Activated CD8-positive, alpha-beta memory T cell treated with anti-CD3 and anti-CD28 coated beads for 4 hours (primary cell): Measurements from ENCODE around the gene AGBL1.
"Not testable (repeated sequence)": the region's sequence is repeated elsewhere in the genome, so short reads cannot be mapped to it uniquely, and the experiment has no call there.

Source experiments
- DNase-seq, 2 donors: peaks; one replicate each; pipeline ENCODE4 v3.0.0-alpha.2; 2020; ENCODE audit warnings: low read depth in 2 of 2

The AGBL1 gene

GRCh38 chr15:86082619-86083380, 3.1 kb downstream of the AGBL1 start:
- no peak for DNase-seq

- DNase-seq: no peak
Measured at GRCh38 chr15:86087808-86088207, 8.1 kb downstream of the AGBL1 start.

DNA sequence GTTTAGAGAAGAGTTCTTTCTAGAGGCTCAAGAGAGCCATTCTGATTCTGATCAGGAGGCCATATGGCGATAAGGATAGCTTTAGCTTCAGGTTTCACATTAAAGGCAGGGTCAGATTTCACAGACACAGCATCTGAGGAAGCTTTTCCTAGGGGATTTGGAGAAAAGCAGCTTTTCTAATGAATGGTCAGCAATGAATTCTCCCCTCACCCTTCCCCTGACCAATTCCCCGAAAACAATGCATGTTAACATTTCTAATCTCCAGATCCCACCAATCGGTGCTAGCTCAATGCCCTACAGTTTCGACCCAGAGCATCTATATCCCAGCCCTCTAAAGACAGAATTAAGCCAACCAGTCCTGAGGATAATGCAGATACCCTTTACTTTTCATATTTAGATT, 9.8 kb downstream of the AGBL1 start:
- DNase-seq: no peak

GRCh38 chr15:86101818-86102217, 22.1 kb downstream of the AGBL1 start:
- no peak for DNase-seq

GRCh38 chr15:86103825-86104224, 24.2 kb downstream of the AGBL1 start:
- no peak for DNase-seq

GRCh38 chr15:86106306-86106705, 26.6 kb downstream of the AGBL1 start:
- no peak for DNase-seq

- no peak for DNase-seq
Measured at GRCh38 chr15:86115145-86115801, 35.6 kb downstream of the AGBL1 start.

DNA sequence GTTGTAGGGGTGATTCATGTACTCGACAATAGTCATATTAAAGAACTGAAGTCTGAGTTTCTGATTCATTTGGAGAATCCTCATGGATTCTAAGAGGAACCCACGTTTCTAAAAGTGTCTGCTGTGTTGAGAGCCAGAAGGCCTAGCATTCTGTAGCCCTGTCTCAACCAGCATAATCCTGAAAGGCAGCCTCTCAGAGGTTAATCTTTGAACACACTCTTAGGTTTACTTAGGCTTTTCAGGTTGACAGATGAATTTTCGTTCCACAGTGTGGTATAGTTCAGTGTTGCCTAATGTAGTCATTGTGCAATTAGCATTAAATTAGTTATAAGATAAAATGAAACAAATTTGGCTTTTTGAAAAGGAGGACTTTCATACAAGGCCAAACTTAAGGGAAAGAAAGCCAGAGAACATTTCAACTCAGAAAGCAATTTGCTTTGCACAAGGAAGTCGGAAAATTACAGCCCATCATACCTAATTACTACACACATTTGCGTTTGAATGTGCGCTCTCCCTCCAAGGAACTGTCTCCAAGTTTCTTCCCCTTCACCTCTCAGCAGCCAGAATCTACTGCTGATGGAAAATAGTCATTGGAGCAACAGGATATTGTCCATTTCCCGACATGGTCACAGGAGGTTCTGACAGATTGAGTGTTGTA, 42.0 kb downstream of the AGBL1 start:
- no peak for DNase-seq

DNA sequence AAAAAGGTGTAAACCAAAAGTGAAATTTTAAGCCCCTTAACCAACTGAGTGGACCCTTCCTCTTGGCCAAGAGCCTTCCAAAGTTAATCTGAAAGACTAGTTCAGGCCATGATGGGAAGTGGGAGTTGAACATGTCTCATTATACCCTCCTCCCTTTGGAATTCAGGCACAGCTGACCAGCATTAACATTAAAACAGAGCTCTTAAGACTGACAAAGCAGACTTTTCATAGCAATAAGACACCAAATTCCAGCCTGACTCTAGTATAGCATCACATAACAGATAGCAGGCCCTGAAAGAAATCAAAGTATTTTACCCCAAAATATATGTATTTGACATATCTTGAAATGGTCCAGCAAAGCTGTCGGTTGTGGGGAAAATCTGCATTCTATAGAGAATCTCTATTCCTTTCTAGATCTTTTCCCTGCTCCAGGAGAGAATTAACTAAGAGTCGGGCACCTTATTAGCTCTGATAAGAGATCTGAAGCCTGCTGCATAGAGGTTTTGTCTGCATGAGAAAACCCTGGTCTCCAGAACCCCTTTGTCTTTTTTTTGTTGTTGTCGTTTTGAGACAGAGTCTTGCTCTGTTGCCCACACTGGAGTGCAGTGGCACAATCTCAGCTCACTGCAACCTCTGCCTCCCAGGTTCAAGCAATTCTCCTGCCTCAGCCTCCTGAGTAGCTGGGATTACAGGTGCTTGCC, 43.2 kb downstream of the AGBL1 start:
- DNase-seq: not testable (repeated sequence)

DNA sequence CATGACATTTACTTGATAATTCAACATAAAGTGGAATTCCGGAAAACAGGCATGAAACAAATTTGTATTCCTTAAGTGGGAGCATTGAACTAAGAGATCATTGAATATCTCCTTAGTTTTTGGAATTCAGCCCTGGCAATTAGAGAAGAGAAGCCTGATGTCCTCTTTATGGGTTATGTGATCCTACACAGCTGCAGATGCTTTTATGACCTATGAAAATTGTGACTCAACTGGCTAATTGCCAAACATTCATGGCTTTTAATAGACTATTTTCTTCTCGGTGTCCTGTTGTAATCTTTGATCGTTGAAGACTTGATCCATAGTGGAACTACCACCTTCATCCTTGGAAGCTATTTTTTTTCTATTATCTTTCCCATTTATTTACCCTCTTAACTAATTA, 46.1 kb downstream of the AGBL1 start:
- DNase-seq: no peak

GRCh38 chr15:86127547-86127946, 47.9 kb downstream of the AGBL1 start:
- no peak for DNase-seq

- DNase-seq: no peak
Measured at GRCh38 chr15:86135041-86135440, 55.4 kb downstream of the AGBL1 start.

GRCh38 chr15:86136861-86137260, 57.2 kb downstream of the AGBL1 start:
- DNase-seq: no peak

DNA sequence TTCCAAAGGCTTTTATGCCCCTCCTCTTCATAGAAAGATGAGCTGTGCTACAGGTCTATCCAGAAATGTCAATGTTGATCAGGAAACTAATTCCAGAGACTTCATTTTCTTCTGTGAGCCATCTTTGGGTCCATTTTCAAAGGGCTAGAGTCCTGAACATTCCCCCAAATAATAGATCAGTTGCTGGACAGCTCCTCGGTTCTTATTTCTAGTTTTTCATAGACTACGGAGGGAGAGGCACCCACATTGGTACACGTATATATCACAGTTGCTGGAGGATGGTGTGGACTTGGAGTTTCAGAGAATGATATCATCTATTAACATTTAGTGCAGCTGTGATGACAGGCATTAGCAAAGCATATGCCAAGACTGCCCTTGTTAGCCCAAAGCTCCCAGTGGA, 59.1 kb downstream of the AGBL1 start:
- no peak for DNase-seq

DNA sequence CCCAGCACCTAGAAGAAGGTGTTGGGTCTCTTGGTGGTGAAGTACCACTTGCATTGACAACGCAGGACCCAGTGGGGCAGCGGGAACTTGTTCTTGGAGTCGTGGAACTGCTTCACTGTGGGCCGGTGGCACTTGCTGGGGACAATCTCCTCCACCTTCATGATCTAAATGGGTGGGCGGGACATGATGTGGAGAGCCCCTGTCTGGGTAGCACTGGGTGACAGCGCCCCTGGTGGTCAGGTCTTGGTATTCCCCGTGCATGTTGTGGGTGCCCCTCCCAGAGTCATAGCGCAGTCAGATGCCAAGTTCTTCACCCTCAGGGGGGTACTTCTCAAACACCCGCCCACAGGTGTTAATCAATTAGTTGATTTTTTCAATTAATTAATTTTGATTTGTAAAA, 60.2 kb downstream of the AGBL1 start:
- DNase-seq: no peak

DNA sequence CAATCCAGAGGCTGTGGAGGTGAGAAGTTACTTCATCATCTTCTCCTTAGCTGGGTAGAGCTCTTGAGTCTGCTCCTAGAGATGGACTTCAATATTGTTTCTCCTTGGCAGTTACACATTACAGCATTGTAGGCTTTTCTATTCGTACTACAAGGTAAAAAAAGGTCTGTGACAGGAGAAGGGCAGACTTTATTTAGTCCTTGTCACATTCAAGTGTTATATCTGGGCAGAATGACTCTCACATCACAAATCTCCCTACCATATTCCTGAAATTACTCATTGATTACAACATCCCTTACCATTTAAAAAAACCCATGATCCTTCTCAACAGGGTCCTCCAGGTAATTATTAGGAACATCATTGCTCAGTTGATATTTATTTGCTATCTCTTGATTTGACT, 75.0 kb downstream of the AGBL1 start:
- DNase-seq: no peak

DNA sequence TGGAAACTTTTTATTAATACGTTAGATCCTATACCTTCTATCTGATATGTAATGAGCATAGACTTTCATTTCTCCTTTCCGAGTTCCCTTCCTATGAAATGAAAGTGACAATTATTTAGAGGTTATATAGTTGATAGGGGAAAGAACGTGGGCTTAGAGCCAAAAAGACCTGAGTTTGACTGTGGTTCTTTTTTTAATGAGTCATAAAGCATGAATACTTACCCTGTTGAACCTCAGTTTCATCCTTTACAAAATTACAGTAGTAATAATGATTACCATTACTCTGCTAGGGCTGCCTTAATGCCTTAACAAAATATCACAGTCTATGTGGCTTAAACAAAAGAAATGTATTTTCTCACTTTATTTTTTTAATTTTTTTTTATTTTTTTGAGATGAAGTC, 75.9 kb downstream of the AGBL1 start:
- no peak for DNase-seq

DNA sequence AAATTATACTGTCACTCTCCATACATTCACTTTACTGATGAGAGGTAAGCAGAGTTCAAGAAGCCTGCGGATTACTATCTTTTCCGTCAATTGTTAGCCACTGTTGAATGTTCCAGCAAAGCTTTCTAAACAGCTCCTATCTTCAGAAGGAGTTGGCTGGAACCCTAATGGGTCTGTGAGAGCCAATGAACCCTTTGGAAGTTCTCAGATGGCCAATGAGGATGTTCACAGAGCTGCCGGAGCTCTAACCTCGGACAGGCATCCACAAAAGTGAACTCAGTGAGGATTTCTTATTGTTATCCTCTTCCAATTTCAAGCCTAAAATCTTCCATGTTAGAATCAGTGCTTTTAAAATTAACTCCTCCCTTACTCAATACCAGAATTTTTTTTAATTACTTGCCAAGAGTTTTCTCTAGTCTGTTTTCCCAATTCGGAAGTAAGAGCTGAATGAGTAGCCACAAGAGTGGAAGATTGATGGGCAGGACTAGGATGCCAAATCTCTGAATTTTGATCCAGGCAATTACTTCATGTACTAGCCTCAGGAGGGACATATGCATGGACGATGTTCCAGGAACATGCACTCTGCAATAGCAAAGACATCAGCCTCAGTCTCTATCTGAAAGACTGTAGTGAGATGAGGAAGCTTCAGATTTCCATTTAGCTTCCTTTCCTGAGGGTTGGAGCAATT, 78.1 kb downstream of the AGBL1 start:
- DNase-seq: no peak

GRCh38 chr15:86159468-86159867, 79.8 kb downstream of the AGBL1 start:
- no peak for DNase-seq

DNA sequence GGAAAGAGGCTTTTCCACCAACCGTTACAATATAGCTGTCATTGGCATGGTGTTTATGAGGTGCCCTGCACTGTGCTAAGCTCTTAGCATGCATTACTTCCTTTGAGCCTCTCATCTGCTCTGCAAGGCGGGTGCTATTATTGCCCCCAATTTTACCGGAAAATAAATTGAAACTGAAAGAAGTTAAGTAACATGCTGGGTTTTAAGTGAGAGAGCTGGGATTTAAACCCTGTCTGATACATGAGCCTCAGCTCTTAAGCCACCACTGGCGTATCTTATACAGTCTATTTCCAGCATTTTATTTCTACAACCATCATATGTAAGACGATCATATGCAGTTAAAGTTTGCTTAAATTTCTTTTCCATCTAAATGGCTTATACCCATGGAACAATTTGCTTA, 81.6 kb downstream of the AGBL1 start:
- DNase-seq: no peak

DNA sequence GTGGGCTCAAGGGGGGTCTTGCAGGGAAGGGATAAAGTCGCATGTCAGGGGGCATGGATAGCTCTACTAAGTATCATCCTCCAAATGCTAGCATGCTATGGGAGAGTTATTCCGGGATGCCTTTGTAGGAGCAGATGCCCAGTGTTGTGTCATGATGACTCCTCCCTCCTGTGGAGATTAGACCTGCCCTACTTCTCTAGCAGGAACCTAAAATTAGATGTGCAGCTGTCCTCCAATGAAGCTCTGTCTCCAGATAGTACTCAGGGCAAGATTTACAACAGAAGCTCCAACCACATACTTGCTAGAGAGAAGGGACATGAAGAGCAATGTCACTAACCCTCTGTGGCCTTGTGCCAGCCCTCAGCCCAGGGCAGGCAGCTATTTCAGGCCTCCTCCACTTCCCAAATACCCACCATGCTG, 82.5 kb downstream of the AGBL1 start:
- DNase-seq: no peak

DNA sequence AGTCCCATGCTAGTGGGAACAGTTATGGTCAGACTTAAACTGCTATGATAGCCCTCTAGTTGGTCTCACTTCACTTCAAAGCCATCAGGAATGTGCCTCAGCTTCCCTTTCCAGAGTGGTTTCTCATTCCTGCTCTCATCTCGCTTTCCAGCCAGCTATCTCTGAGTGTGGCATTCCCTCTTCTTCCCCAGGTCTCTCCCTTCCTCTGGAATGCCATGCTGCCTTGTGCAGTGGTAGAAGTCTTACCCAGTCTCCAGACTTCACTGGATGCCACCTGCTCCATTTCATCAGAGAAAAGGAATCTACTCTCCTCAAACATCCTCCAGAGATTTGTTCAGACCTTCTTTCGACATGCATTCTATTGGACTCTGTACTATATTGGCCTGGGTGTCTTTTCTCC, 83.0 kb downstream of the AGBL1 start:
- no peak for DNase-seq
